HFFc6 (cell line): ENCODE results near the gene DRD2. TPM values are rescaled to one million over a fixed set of nuclear protein-coding genes. Genes with fewer than 3 reads are reported as not detected.

Experiments
- DNase-seq: peaks from one replicate; pipeline ENCODE4 v3.0.0-alpha.2; 2018
- H3K27ac Mint-ChIP-seq: 2 replicates; pipeline ENCODE4 v1.8.0; 2020; ENCODE audit warnings: mild to moderate bottlenecking, mixed read lengths
- H3K27me3 Mint-ChIP-seq: 2 replicates; pipeline ENCODE4 v1.8.0; 2021; ENCODE audit warnings: mild to moderate bottlenecking, moderate library complexity, mixed read lengths; ENCODE audit not compliant: insufficient read depth
- H3K36me3 Mint-ChIP-seq: 2 replicates; pipeline ENCODE4 v1.8.0; 2021; ENCODE audit warnings: low read depth, mixed read lengths
- H3K4me1 Mint-ChIP-seq: 2 replicates; pipeline ENCODE4 v1.8.0; 2020; ENCODE audit warnings: low read depth, mixed read lengths
- H3K4me3 Mint-ChIP-seq: 2 replicates; pipeline ENCODE4 v1.8.0; 2020; ENCODE audit warnings: mild to moderate bottlenecking, moderate library complexity, mixed read lengths
- H3K9me3 Mint-ChIP-seq: 2 replicates; pipeline ENCODE4 v1.8.0; 2020; ENCODE audit warnings: mild to moderate bottlenecking, mixed read lengths
- CTCF ChIP-seq: fragments of 200-600 bp; sonication (generic); IDR thresholded peaks from 2 replicates; pipeline ENCODE4 v1.5.0; 2021; ENCODE audit warnings: antibody characterized with exemption, mild to moderate bottlenecking
- total RNA-seq, 6 experiments: library from RNA; stranded (reverse); fragmentation: NEBNext Ultra II Directional; extraction: Animal tissue kit (Norgen Biotek cat#: 25700); gene quantifications; 2 replicates in 1 of 6; 3 replicates in 5 of 6; pipeline ENCODE4 v1.2.3, GENCODE V29; 2021

The DRD2 gene
- total RNA-seq, 6 experiments from 2014 or later = not detected

GRCh38 chr11:113505541-113506375, 30.6 kb upstream of the DRD2 start:
- DNase-seq = no peak
- no peak overlapping the region for H3K4me3 Mint-ChIP-seq

GRCh38 chr11:113505046-113505445, 29.8 kb upstream of the DRD2 start:
- Mint-ChIP-seq H3K27ac (no peak overlapping the region), H3K4me1 (no peaks in the 10 kb centered on the region), H3K27me3 (peaks cover 1% of the 10 kb centered on the region), H3K9me3 (peaks cover 18% of the 10 kb centered on the region), H3K36me3 (no peaks in the 10 kb centered on the region), H3K4me3 (no peak overlapping the region)
- no peak for TF ChIP-seq CTCF
- DNase-seq = no peak

More at GRCh38 chr11:113505541-113506375, 30.6 kb upstream of the DRD2 start:
- Mint-ChIP-seq H3K4me1 (no peaks in the 10 kb centered on the region), H3K27ac (no peak overlapping the region), H3K9me3 (peaks cover 23% of the 10 kb centered on the region), H3K27me3 (peaks cover 1% of the 10 kb centered on the region), H3K36me3 (no peaks in the 10 kb centered on the region)
- no peak for TF ChIP-seq CTCF

GRCh38 chr11:113504586-113504985, 29.4 kb upstream of the DRD2 start:
- no peak for DNase-seq
- H3K4me3 Mint-ChIP-seq = no peak overlapping the region
- peaks cover 1% of the 10 kb centered on the region for H3K27me3 Mint-ChIP-seq
- no peaks in the 10 kb centered on the region for H3K36me3 Mint-ChIP-seq
- peaks cover 13% of the 10 kb centered on the region for H3K9me3 Mint-ChIP-seq
- H3K27ac Mint-ChIP-seq = no peak overlapping the region
- no peaks in the 10 kb centered on the region for H3K4me1 Mint-ChIP-seq
- TF ChIP-seq CTCF = no peak

GRCh38 chr11:113504071-113504470, 28.9 kb upstream of the DRD2 start:
- DNase-seq = no peak
- no peak overlapping the region for H3K4me3 Mint-ChIP-seq
- peaks cover 1% of the 10 kb centered on the region for H3K27me3 Mint-ChIP-seq
- H3K27ac Mint-ChIP-seq = no peak overlapping the region
- no peaks in the 10 kb centered on the region for H3K4me1 Mint-ChIP-seq
- no peaks in the 10 kb centered on the region for H3K36me3 Mint-ChIP-seq
- no peak for TF ChIP-seq CTCF
- H3K9me3 Mint-ChIP-seq = peaks cover 11% of the 10 kb centered on the region

- no peaks in the 10 kb centered on the region; the same call in none of the 2 replicates for H3K27me3 Mint-ChIP-seq
- H3K36me3 Mint-ChIP-seq = no peaks in the 10 kb centered on the region; the same call in 1 of the 2 replicates
- DNase-seq = no peak
- no peak overlapping the region for H3K27ac Mint-ChIP-seq
- H3K4me3 Mint-ChIP-seq = no peak overlapping the region
- TF ChIP-seq CTCF = no peak
- peaks cover 16% of the 10 kb centered on the region for H3K9me3 Mint-ChIP-seq
- H3K4me1 Mint-ChIP-seq = no peaks in the 10 kb centered on the region
These were observed 22.1 kb upstream of the DRD2 start for GRCh38 chr11:113497066-113497910.
